Measurements from ENCODE around the gene RICTOR.

RICTOR gene

GRCh38 chr5:38896760-38897159, 177.4 kb downstream of the RICTOR start:
- Mint-ChIP-seq H3K27ac (no peak overlapping the region), H3K36me3 (ENCODE audit: low read depth) (no peaks in the 10 kb centered on the region), H3K27me3 (peaks cover 9% of the 10 kb centered on the region), H3K4me1 (no peaks in the 10 kb centered on the region), H3K9me3 (peaks cover 13% of the 10 kb centered on the region), H3K4me3 (no peak overlapping the region)
- no peak for DNase-seq
- ATAC-seq: no peak

DNA sequence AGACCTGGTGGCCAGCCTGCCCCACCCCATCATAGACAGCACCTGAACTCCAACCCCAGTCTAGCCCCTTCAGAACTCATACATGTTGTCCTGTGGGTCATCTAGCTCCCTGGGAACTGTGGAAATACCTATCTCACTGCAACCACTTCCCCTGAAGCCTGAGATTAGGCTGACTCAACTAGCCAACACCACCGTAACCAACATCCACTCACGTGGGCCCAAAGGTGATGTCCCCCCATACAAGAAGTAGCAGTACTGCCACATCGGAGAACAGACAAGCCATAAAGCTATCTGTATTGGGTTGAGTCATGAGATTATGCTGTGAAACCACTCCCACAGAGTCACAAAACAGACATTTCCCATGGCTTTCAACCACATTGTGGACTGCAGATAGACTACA, 181.8 kb downstream of the RICTOR start:
- no peak for DNase-seq
- no peak for ATAC-seq
- Mint-ChIP-seq H3K4me3 (no peak overlapping the region), H3K36me3 (ENCODE audit: low read depth) (no peaks in the 10 kb centered on the region), H3K4me1 (no peaks in the 10 kb centered on the region), H3K27me3 (peaks cover 17% of the 10 kb centered on the region), H3K27ac (no peak overlapping the region), H3K9me3 (peaks cover 13% of the 10 kb centered on the region)

GRCh38 chr5:38891563-38891962, 182.6 kb downstream of the RICTOR start:
- Mint-ChIP-seq H3K9me3 (peaks cover 13% of the 10 kb centered on the region), H3K27me3 (peaks cover 15% of the 10 kb centered on the region), H3K4me1 (no peaks in the 10 kb centered on the region), H3K27ac (no peak overlapping the region), H3K4me3 (no peak overlapping the region), H3K36me3 (ENCODE audit: low read depth) (no peaks in the 10 kb centered on the region)
- DNase-seq (no peak), ATAC-seq (no peak)

DNA sequence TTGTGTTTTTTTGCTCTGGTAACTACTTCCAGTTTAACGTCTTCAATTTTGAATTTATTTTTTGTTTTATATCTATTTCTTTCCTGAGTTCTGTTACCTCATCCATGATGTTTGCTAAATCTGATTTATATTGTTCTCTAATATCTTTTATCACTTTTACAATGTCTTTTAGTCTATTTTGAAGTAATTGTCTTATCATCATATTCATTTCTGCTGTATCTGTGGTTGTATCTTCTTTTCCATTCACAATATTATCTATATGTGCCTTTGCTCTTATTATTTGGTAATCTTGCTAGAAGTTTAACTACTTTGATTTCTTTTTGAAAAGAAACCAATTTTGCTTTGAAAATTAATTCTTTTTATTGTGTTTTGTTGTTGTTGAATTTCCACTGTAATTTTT, 184.8 kb downstream of the RICTOR start:
- Mint-ChIP-seq H3K27me3 (peaks cover 19% of the 10 kb centered on the region), H3K9me3 (peaks cover 3% of the 10 kb centered on the region), H3K36me3 (ENCODE audit: low read depth) (no peaks in the 10 kb centered on the region), H3K4me1 (no peaks in the 10 kb centered on the region), H3K4me3 (no peak overlapping the region), H3K27ac (no peak overlapping the region)
- ATAC-seq (no peak), DNase-seq (no peak)

DNA sequence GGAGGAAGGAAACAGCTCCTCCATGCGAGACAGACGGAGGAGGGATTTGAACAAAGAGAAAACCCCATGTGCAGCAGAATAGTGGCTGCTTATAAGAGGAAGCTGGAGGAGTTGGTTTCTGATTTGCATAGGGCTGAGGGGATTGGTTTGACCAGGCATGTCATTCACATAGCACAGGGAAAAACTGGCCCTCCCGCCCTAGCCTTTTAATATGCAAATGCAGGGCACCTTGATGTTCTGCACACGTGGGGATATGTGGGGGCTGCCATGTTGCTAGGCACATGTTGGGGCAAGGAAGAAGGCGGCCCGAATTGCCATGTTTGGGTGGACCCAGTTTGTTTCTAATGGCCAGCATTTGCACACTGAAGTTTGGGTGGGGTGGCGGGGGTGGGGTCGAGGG, 186.2 kb downstream of the RICTOR start:
- DNase-seq: no peak
- Mint-ChIP-seq H3K36me3 (ENCODE audit: low read depth) (no peaks in the 10 kb centered on the region), H3K4me1 (no peaks in the 10 kb centered on the region), H3K27ac (no peak overlapping the region), H3K4me3 (no peak overlapping the region), H3K27me3 (peaks cover 19% of the 10 kb centered on the region), H3K9me3 (no peaks in the 10 kb centered on the region)
- ATAC-seq: no peak
